Fibroblast of pulmonary artery (primary cell): ENCODE results near the gene ANKRD29.

Experiments
- DNase-seq: peaks from one replicate; pipeline ENCODE4 v3.0.0-alpha.2; 2010; ENCODE audit warnings: low read depth
- H3K4me3 ChIP-seq: replicated peaks from 2 replicates; pipeline ENCODE4 v1.5.1; 2011; ENCODE audit warnings: low read depth, mild to moderate bottlenecking, control low read depth, low read length, moderate library complexity
- CTCF ChIP-seq: IDR thresholded peaks from 2 replicates; pipeline ENCODE4 v1.5.1; 2011; ENCODE audit warnings: mild to moderate bottlenecking, control low read depth, low read length, inconsistent platforms; ENCODE audit errors: missing control alignments

Gene ANKRD29

DNA sequence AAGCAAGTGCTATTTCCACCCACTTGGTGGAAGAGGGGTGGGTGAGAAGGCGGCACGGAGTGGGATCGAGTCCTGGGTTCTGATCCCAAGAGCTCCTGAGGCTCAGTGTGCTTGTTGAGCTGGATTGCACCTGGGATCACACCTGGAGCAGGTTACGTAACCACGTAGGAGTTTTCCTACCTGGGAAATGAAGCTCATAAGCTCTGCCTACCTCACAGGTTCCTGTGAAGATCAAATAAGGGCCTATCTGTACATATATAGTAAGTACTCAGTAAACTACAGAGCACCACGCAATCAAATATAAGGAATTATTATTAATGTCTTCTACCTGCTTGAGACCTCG is 87.4 kb downstream of the ANKRD29 start:
- DNase-seq = no peak
- TF ChIP-seq CTCF = no peak
- H3K4me3 ChIP-seq = no peak overlapping the region

GRCh38 chr18:23574611-23575308 is 88.0 kb downstream of the ANKRD29 start:
- no peak for TF ChIP-seq CTCF
- no peak overlapping the region for H3K4me3 ChIP-seq
- DNase-seq = no peak

DNA sequence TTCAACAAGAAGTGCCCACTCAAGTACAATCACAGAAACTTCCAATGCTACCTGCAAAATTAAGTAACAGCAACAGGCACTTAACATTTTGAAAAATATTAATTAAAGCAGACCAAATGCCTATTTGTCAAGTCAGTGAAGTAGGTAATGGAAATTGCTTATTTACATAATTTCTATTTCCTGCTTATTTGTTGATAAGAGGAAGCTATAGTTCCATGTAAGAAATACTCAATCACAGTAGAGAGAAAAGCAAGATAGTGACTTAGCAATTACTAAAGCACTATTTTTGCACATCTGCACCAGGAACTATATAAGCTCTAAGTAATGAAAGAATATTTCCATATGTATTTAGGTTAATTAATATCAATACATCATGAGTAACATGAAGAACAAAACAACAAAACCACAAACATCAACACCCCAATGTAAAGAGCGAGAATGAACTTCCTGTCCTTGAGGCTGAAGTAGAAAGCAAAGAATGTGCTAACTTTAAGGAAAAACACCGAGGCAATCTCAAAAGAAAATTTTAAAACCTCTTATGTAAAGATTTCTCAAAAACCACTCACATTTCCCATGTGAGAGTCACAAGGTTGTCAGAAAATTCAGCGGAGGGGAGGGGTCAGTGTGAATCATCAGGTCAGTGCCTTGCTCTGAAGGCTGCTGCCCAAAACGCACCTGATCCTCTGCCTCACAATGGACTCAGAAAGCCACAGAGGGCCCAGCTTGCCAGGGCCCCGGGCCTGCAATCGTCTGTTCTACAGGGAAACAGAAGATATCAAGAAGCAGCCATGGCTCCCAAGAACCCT is 88.9 kb downstream of the ANKRD29 start:
- DNase-seq = peak; percentile 67
- no peak overlapping the region for H3K4me3 ChIP-seq
- no peak for TF ChIP-seq CTCF

GRCh38 chr18:23573020-23573419 is 89.7 kb downstream of the ANKRD29 start:
- DNase-seq = no peak
- no peak overlapping the region for H3K4me3 ChIP-seq
- no peak for TF ChIP-seq CTCF

DNA sequence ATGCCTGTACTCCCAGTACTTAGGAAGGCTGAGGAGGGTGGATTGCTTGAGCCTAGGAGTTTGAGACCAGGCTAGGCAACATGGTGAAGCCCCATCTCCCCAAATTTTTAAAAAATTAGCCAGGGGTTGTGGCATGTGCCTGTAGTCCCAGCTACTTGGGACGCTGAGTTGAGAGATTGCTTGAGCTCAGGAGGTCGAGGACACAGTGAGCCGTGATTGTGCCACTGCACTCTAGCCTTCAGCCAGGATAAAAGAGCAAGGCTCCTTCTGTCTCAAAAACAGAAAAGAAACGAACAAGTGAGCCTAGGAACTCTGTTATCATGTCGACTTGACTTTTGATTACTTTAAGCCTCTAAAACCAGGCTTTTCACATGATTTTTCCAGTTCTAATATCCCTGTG is 90.1 kb downstream of the ANKRD29 start:
- DNase-seq = no peak
- no peak overlapping the region for H3K4me3 ChIP-seq
- no peak for TF ChIP-seq CTCF

- DNase-seq = no peak
- no peak overlapping the region for H3K4me3 ChIP-seq
- TF ChIP-seq CTCF = no peak
Observed at GRCh38 chr18:23572012-23572411, 90.7 kb downstream of the ANKRD29 start.
